Measurements from ENCODE around the gene MYO18A.
A peak's percentile ranks its signal among the peaks of the same experiment; 100 is the strongest.

The MYO18A gene

DNA sequence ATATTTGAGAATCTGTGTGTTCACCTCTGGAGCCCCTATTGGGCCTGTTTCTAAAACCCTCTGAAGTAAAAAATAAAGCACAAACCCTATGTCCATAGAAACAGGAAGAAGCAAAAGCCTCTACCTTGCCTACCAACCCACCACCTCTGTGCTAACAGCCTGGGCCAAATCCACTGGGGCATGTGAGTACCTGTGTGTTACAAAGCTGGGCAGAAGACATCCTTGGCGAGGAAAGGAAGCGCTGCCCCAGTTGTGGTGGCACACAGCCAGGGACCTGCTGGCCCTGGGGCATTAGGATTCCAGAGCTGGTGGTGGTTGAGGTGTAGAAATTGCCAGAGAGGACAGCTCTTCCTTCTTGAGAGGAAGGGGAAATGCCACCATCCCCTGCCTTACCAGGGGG is 30.0 kb downstream of the MYO18A start:
- no peaks in the 10 kb centered on the region; a peak in 1 of 3 replicates for H3K36me3 ChIP-seq (ENCODE audit: control insufficient read depth in 2 of 2, insufficient read depth in 1 of 2, low read length in 2 of 2)
- H3K27ac ChIP-seq (ENCODE audit: extremely low read depth, low read depth, low read length), result no peak overlapping the region
- H3K9me3 ChIP-seq (ENCODE audit: control insufficient read depth, insufficient read depth, low read depth, low read length), result no peaks in the 10 kb centered on the region
- peaks cover 12% of the 10 kb centered on the region for H3K4me1 ChIP-seq (ENCODE audit: control insufficient read depth, insufficient read depth, low read length)
- ChIA-PET POLR2A (interaction anchor here (0.6 to 1.4 kb wide), 2 partner anchors 10 to 22 kb away, joined by 3 to 4 read pairs; no protein-coding TSS in a partner anchor), CTCF (interaction anchor here (0.5 to 21.4 kb wide), 17 partner anchors 10 to 442 kb away, joined by 3 to 506 read pairs (median 4); partner anchors contain the start of gene MYO18A)
- no peak overlapping the region for H3K4me3 ChIP-seq (ENCODE audit: low read depth, low read length)
- TF ChIP-seq PRDM10 (tag by site-specific recombination; IDR thresholded peaks at IDR 0.05) (no peak), ZNF341 (tag by site-specific recombination; IDR thresholded peaks at IDR 0.05; ENCODE audit: low read depth) (no peak), KLF7 (tag by site-specific recombination; IDR thresholded peaks at IDR 0.05; ENCODE audit: borderline replicate concordance) (no peak), ZNF324 (tag by site-specific recombination; IDR thresholded peaks at IDR 0.05) (no peak)
- TF ChIP-seq, protein P1, sequence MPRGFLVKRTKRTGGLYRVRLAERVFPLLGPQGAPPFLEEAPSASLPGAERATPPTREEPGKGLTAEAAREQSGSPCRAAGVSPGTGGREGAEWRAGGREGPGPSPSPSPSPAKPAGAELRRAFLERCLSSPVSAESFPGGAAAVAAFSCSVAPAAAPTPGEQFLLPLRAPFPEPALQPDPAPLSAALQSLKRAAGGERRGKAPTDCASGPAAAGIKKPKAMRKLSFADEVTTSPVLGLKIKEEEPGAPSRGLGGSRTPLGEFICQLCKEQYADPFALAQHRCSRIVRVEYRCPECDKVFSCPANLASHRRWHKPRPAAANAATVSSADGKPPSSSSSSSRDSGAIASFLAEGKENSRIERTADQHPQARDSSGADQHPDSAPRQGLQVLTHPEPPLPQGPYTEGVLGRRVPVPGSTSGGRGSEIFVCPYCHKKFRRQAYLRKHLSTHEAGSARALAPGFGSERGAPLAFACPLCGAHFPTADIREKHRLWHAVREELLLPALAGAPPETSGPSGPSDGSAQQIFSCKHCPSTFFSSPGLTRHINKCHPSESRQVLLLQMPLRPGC (tag by site-specific recombination; IDR thresholded peaks at IDR 0.05), result no peak

GRCh38 chr17:29149431-29150064 is 30.6 kb downstream of the MYO18A start:
- peaks cover 10% of the 10 kb centered on the region for H3K4me1 ChIP-seq (ENCODE audit: control insufficient read depth, insufficient read depth, low read length)
- ChIA-PET POLR2A (interaction anchor here (0.8 to 2.7 kb wide), 18 partner anchors 9 to 221 kb away, joined by 3 to 60 read pairs (median 4); partner anchors contain the start of genes MYO18A, NUFIP2 and PHF12), CTCF (interaction anchor here (0.5 to 21.4 kb wide), 59 partner anchors 8 to 1968 kb away, joined by 3 to 506 read pairs (median 4); partner anchors contain the start of genes CRYBA1, MYO18A and NUFIP2)
- H3K36me3 ChIP-seq (ENCODE audit: control insufficient read depth in 2 of 2, insufficient read depth in 1 of 2, low read length in 2 of 2), result no peaks in the 10 kb centered on the region; a peak in 1 of 3 replicates
- H3K27ac ChIP-seq (ENCODE audit: extremely low read depth, low read depth, low read length), result peak overlapping the region; percentile 45; the same call in 1 of the 2 replicates
- TF ChIP-seq ZNF549 (tag by site-specific recombination; IDR thresholded peaks at IDR 0.05) (no peak), ZNF37A (tag by site-specific recombination; IDR thresholded peaks at IDR 0.05) (no peak), ZNF174 (tag by site-specific recombination; IDR thresholded peaks at IDR 0.05) (no peak), ZNF785 (tag by site-specific recombination; IDR thresholded peaks at IDR 0.05) (0 out of 2 replicates have a peak, but pooled peaks have one; percentile 26), ZNF423 (tag by site-specific recombination; IDR thresholded peaks at IDR 0.05) (no peak), KLF1 (tag by site-specific recombination; IDR thresholded peaks at IDR 0.05) (0 out of 2 replicates have a peak, but pooled peaks have one; percentile 9), ZNF221 (tag by site-specific recombination; IDR thresholded peaks at IDR 0.05; ENCODE audit: borderline replicate concordance) (no peak), SP3 (tag by site-specific recombination; IDR thresholded peaks at IDR 0.05) (no peak), ZIC2 (tag by site-specific recombination; IDR thresholded peaks at IDR 0.05) (peak; percentile 69), ZNF560 (tag by site-specific recombination; IDR thresholded peaks at IDR 0.05; ENCODE audit: borderline replicate concordance) (no peak), PRDM1 (tag by site-specific recombination; IDR thresholded peaks at IDR 0.05) (no peak), GLIS1 (tag by site-specific recombination; IDR thresholded peaks at IDR 0.05) (peak; percentile 72), ZNF24 (tag by site-specific recombination; IDR thresholded peaks at IDR 0.05) (0 out of 2 replicates have a peak, but pooled peaks have one; percentile 10), ZNF629 (tag by site-specific recombination; IDR thresholded peaks at IDR 0.05) (no peak)
- TF ChIP-seq, protein P2, sequence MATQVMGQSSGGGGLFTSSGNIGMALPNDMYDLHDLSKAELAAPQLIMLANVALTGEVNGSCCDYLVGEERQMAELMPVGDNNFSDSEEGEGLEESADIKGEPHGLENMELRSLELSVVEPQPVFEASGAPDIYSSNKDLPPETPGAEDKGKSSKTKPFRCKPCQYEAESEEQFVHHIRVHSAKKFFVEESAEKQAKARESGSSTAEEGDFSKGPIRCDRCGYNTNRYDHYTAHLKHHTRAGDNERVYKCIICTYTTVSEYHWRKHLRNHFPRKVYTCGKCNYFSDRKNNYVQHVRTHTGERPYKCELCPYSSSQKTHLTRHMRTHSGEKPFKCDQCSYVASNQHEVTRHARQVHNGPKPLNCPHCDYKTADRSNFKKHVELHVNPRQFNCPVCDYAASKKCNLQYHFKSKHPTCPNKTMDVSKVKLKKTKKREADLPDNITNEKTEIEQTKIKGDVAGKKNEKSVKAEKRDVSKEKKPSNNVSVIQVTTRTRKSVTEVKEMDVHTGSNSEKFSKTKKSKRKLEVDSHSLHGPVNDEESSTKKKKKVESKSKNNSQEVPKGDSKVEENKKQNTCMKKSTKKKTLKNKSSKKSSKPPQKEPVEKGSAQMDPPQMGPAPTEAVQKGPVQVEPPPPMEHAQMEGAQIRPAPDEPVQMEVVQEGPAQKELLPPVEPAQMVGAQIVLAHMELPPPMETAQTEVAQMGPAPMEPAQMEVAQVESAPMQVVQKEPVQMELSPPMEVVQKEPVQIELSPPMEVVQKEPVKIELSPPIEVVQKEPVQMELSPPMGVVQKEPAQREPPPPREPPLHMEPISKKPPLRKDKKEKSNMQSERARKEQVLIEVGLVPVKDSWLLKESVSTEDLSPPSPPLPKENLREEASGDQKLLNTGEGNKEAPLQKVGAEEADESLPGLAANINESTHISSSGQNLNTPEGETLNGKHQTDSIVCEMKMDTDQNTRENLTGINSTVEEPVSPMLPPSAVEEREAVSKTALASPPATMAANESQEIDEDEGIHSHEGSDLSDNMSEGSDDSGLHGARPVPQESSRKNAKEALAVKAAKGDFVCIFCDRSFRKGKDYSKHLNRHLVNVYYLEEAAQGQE (tag by site-specific recombination; IDR thresholded peaks at IDR 0.05), result no peak
- H3K9me3 ChIP-seq (ENCODE audit: control insufficient read depth, insufficient read depth, low read depth, low read length), result no peaks in the 10 kb centered on the region
- H3K4me3 ChIP-seq (ENCODE audit: low read depth, low read length), result peak overlapping the region; percentile 44; the same call in 1 of the 2 replicates

Measured in HEK293 (cell line).